Urinary bladder (tissue), 4 donors: ENCODE results near the gene SHD. TPM values are rescaled to one million over a fixed set of nuclear protein-coding genes. Genes with fewer than 3 reads are reported as not detected.

Experiments used
- DNase-seq: peaks from one replicate; pipeline ENCODE4 v3.0.0-alpha.2; 2015; ENCODE audit errors: extremely low spot score
- H3K27ac ChIP-seq: one replicate; pipeline ENCODE4 v1.5.1; 2013; ENCODE audit warnings: low read depth, mild to moderate bottlenecking, moderate library complexity
- H3K36me3 ChIP-seq: one replicate; pipeline ENCODE4 v1.6.1; 2013; ENCODE audit warnings: mild to moderate bottlenecking, moderate library complexity; ENCODE audit not compliant: insufficient read depth
- H3K4me1 ChIP-seq: one replicate; pipeline ENCODE4 v1.6.1; 2013; ENCODE audit warnings: mild to moderate bottlenecking, moderate library complexity; ENCODE audit not compliant: insufficient read depth
- H3K4me3 ChIP-seq: one replicate; pipeline ENCODE4 v1.5.1; 2013; ENCODE audit warnings: low read depth, low read length
- WGBS: extraction: QIAGEN DNeasy Blood & Tissue Kit; methylation state at CpG from one replicate; pipeline ENCODE4 v1.1.7; 2013; 5-methylcytosine and 5-hydroxymethylcytosine counted together
- polyA plus RNA-seq: library from polyadenylated mRNA; stranded (reverse); fragments of 200-250 nt; gene quantifications from one replicate; pipeline ENCODE4 v1.2.3, GENCODE V29; 2013
- total RNA-seq: library from RNA; depleted of rRNA; stranded (reverse); fragments of >200 nt; gene quantifications from one replicate; pipeline ENCODE4 v1.2.3, GENCODE V29; 2014
- donor health status: healthy with polysubstance abuse.
- donor health status: healthy.

Gene SHD
- total and polyA plus RNA-seq, 2 donors = 0.04 to 3.6 TPM

- no peaks in the 10 kb centered on the region for H3K36me3 ChIP-seq
- H3K4me3 ChIP-seq = no peak overlapping the region
- no peaks in the 10 kb centered on the region for H3K4me1 ChIP-seq
- WGBS = 66% methylated on average over 27 of the region's 27 CpGs
- H3K27ac ChIP-seq = no peak overlapping the region
- no peak for DNase-seq
Measured at GRCh38 chr19:4297901-4298809, 19.1 kb downstream of the SHD start.

- no peaks in the 10 kb centered on the region for H3K4me1 ChIP-seq
- no peak overlapping the region for H3K4me3 ChIP-seq
- H3K27ac ChIP-seq = no peak overlapping the region
- DNase-seq = no peak
- no peaks in the 10 kb centered on the region for H3K36me3 ChIP-seq
- WGBS = 87% methylated on average over 8 of the region's 8 CpGs
Measured at GRCh38 chr19:4298810-4299550, 19.9 kb downstream of the SHD start.

GRCh38 chr19:4300589-4300988 lies 21.5 kb downstream of the SHD start:
- WGBS = 91% methylated on average over 3 of the region's 3 CpGs
- no peak overlapping the region for H3K27ac ChIP-seq
- no peaks in the 10 kb centered on the region for H3K36me3 ChIP-seq
- no peak for DNase-seq
- H3K4me1 ChIP-seq = no peaks in the 10 kb centered on the region
- no peak overlapping the region for H3K4me3 ChIP-seq

GRCh38 chr19:4301590-4302242 lies 22.6 kb downstream of the SHD start:
- H3K36me3 ChIP-seq = no peaks in the 10 kb centered on the region
- 45% methylated on average over 13 of the region's 13 CpGs for WGBS
- no peak overlapping the region for H3K27ac ChIP-seq
- DNase-seq = no peak
- no peaks in the 10 kb centered on the region for H3K4me1 ChIP-seq
- no peak overlapping the region for H3K4me3 ChIP-seq

- WGBS = 42% methylated on average over 8 of the region's 8 CpGs
- H3K4me1 ChIP-seq = no peaks in the 10 kb centered on the region
- H3K36me3 ChIP-seq = no peaks in the 10 kb centered on the region
- no peak for DNase-seq
- no peak within 1 kb of the TSS for H3K4me3 ChIP-seq
- no peak within 1 kb of the TSS for H3K27ac ChIP-seq
Measured at GRCh38 chr19:4302243-4302640, 23.2 kb downstream of the SHD start, which contains the start of gene TMIGD2. TSS of gene TMIGD2 (minus strand) at chr19:4302389. CDS start at chr19:4302385, 4 bp downstream.

- H3K4me1 ChIP-seq = no peaks in the 10 kb centered on the region
- DNase-seq = no peak
- H3K27ac ChIP-seq = no peak overlapping the region
- H3K4me3 ChIP-seq = no peak overlapping the region
- no peaks in the 10 kb centered on the region for H3K36me3 ChIP-seq
- 50% methylated on average over 18 of the region's 18 CpGs for WGBS
Measured at GRCh38 chr19:4303819-4304537, 24.9 kb downstream of the SHD start.

- 4% methylated on average over 63 of the region's 63 CpGs for WGBS
- Histone ChIP-seq H3K36me3 (no peaks in the 10 kb centered on the region), H3K27ac (no peak within 1 kb of the TSS), H3K4me3 (no peak within 1 kb of the TSS), H3K4me1 (no peaks in the 10 kb centered on the region)
- DNase-seq = no peak
Measured at GRCh38 chr19:4304538-4305256, 25.6 kb downstream of the SHD start, which contains the start of gene FSD1. TSS of gene FSD1 (plus strand) at chr19:4304598. CDS start at chr19:4304747, 149 bp downstream.

- no peaks in the 10 kb centered on the region for H3K4me1 ChIP-seq
- no peak overlapping the region for H3K27ac ChIP-seq
- H3K4me3 ChIP-seq = no peak overlapping the region
- no peaks in the 10 kb centered on the region for H3K36me3 ChIP-seq
- no peak for DNase-seq
- 70% methylated on average over 7 of the region's 7 CpGs for WGBS
Measured at GRCh38 chr19:4305257-4305612, 26.2 kb downstream of the SHD start.

- 87% methylated on average over 16 of the region's 16 CpGs for WGBS
- H3K4me1 ChIP-seq = no peaks in the 10 kb centered on the region
- DNase-seq = no peak
- no peak overlapping the region for H3K27ac ChIP-seq
- no peak overlapping the region for H3K4me3 ChIP-seq
- no peaks in the 10 kb centered on the region for H3K36me3 ChIP-seq
Measured at GRCh38 chr19:4305659-4306058, 26.6 kb downstream of the SHD start.

GRCh38 chr19:4310247-4311121 lies 31.4 kb downstream of the SHD start:
- H3K27ac ChIP-seq = no peak overlapping the region
- H3K4me1 ChIP-seq = no peaks in the 10 kb centered on the region
- H3K36me3 ChIP-seq = no peaks in the 10 kb centered on the region
- no peak for DNase-seq
- 89% methylated on average over 22 of the region's 22 CpGs for WGBS
- no peak overlapping the region for H3K4me3 ChIP-seq

- Histone ChIP-seq H3K36me3 (no peaks in the 10 kb centered on the region), H3K4me3 (no peak overlapping the region), H3K4me1 (no peaks in the 10 kb centered on the region), H3K27ac (no peak overlapping the region)
- DNase-seq = no peak
- WGBS = 51% methylated on average over 12 of the region's 12 CpGs
Measured at GRCh38 chr19:4313847-4314490, 34.9 kb downstream of the SHD start.
